ENCODE measurements around the gene LZIC.
A peak's percentile ranks its signal among the peaks of the same experiment; 100 is the strongest.

LZIC gene

DNA sequence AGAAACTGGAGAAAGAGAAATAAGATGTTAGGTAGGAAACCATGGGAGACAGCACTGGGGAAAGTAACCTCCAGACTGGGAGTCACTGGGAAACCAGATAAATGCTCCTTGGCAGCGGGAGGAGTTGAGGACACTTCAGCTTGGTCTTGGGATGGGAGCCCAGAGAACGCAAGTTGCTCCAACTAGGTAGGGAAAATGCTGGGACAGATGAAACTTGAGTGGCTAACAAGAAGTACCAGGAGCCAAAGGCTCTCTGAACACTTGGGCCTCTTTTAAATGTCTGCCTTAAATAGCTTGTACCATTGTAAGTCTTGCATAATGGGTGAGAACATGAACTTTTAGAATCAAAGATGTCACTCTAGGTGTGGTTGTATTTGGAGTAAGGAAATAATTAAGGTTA, 3.1 kb upstream of the LZIC start:
- no peak for ATAC-seq (ENCODE audit: insufficient read depth, low read depth)
- Histone ChIP-seq H3K27me3 (ENCODE audit: insufficient read depth, low read length, poor library complexity) (no peaks in the 10 kb centered on the region), H3K9me3 (ENCODE audit: insufficient read depth, low read length, severe bottlenecking) (no peaks in the 10 kb centered on the region), H2AFZ (ENCODE audit: low read depth, low read length) (no peak overlapping the region), H3K27ac (ENCODE audit: low read length) (no peak overlapping the region), H3K79me2 (ENCODE audit: insufficient read depth, low read length) (peaks cover 34% of the 10 kb centered on the region), H3K4me2 (ENCODE audit: insufficient read depth, low read length) (no peak overlapping the region), H3K4me1 (ENCODE audit: insufficient read depth, low read length) (peaks cover 30% of the 10 kb centered on the region), H3K9ac (ENCODE audit: low read depth, low read length) (no peak overlapping the region), H3K4me3 (ENCODE audit: low read depth in 1 of 2, low read length in 2 of 2) (no peak overlapping the region), H3K36me3 (ENCODE audit: insufficient read depth, low read length) (peaks cover 3% of the 10 kb centered on the region; the same call in 1 of the 2 replicates), H4K20me1 (ENCODE audit: insufficient read depth, low read length) (no peaks in the 10 kb centered on the region)
- no peak for TF ChIP-seq EZH2 (IDR thresholded peaks at IDR 0.05; ENCODE audit: borderline replicate concordance, low read depth, low read length, severe bottlenecking)
- no peak for TF ChIP-seq CTCF (IDR thresholded peaks at IDR 0.05; ENCODE audit: borderline replicate concordance, extremely low read depth, low read length, poor library complexity, severe bottlenecking)
- DNase-seq = no peak

DNA sequence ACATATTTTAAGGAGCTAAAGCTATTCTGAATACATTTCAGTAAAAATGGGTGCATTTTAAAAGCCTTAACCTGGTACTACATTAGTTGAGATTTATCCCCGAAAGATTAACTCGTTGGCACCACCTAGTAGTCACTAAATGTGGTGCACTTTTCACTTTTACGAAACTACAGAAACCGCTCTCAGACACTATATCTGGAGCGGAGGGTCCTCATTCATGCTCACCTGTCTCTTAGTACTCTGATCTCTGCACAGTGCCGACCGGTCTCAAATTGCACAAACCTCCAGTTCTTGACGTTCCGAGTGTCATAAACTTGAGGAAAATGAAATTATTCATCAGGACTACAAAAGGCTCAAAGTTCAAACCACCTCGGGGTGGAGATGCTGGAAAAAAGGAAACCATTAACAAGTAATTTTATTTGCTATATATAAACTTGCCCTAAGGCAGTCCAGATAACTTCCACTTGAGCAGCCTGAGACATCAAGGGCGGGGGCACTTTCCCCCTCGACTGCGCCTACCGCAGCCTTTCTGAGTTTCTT, 722 bp downstream of the LZIC start:
- no peaks in the 10 kb centered on the region for H3K27me3 ChIP-seq (ENCODE audit: insufficient read depth, low read length, poor library complexity)
- H3K9ac ChIP-seq (ENCODE audit: low read depth, low read length) = peak overlapping the region; percentile 85
- H3K4me3 ChIP-seq (ENCODE audit: low read depth in 1 of 2, low read length in 2 of 2) = peak overlapping the region; percentile 71 to 88
- peak overlapping the region; percentile 94 for H2AFZ ChIP-seq (ENCODE audit: low read depth, low read length)
- H4K20me1 ChIP-seq (ENCODE audit: insufficient read depth, low read length) = no peaks in the 10 kb centered on the region
- peaks cover 16% of the 10 kb centered on the region; the same call in 1 of the 2 replicates for H3K36me3 ChIP-seq (ENCODE audit: insufficient read depth, low read length)
- TF ChIP-seq CTCF (IDR thresholded peaks at IDR 0.05; ENCODE audit: borderline replicate concordance, extremely low read depth, low read length, poor library complexity, severe bottlenecking) = peak; percentile 66
- no peak for TF ChIP-seq EZH2 (IDR thresholded peaks at IDR 0.05; ENCODE audit: borderline replicate concordance, low read depth, low read length, severe bottlenecking)
- peak overlapping the region; percentile 86 for H3K27ac ChIP-seq (ENCODE audit: low read length)
- H3K79me2 ChIP-seq (ENCODE audit: insufficient read depth, low read length) = peaks cover 34% of the 10 kb centered on the region
- H3K9me3 ChIP-seq (ENCODE audit: insufficient read depth, low read length, severe bottlenecking) = no peaks in the 10 kb centered on the region
- DNase-seq = peak; percentile 45
- peak overlapping the region; percentile 87 for H3K4me2 ChIP-seq (ENCODE audit: insufficient read depth, low read length)
- H3K4me1 ChIP-seq (ENCODE audit: insufficient read depth, low read length) = peaks cover 31% of the 10 kb centered on the region
- peak; percentile 53 for ATAC-seq (ENCODE audit: insufficient read depth, low read depth)

GRCh38 chr1:9929431-9930385, 13.5 kb downstream of the LZIC start:
- TF ChIP-seq EZH2 (IDR thresholded peaks at IDR 0.05; ENCODE audit: borderline replicate concordance, low read depth, low read length, severe bottlenecking) (no peak), CTCF (IDR thresholded peaks at IDR 0.05; ENCODE audit: borderline replicate concordance, extremely low read depth, low read length, poor library complexity, severe bottlenecking) (no peak)
- H2AFZ ChIP-seq (ENCODE audit: low read depth, low read length) = no peak overlapping the region
- H3K79me2 ChIP-seq (ENCODE audit: insufficient read depth, low read length) = no peaks in the 10 kb centered on the region
- no peak overlapping the region for H3K9ac ChIP-seq (ENCODE audit: low read depth, low read length)
- no peak for ATAC-seq (ENCODE audit: insufficient read depth, low read depth)
- no peak overlapping the region for H3K27ac ChIP-seq (ENCODE audit: low read length)
- no peak for DNase-seq
- no peak overlapping the region for H3K4me3 ChIP-seq (ENCODE audit: low read depth in 1 of 2, low read length in 2 of 2)
- H3K4me1 ChIP-seq (ENCODE audit: insufficient read depth, low read length) = no peaks in the 10 kb centered on the region
- no peaks in the 10 kb centered on the region for H3K9me3 ChIP-seq (ENCODE audit: insufficient read depth, low read length, severe bottlenecking)
- H3K4me2 ChIP-seq (ENCODE audit: insufficient read depth, low read length) = no peak overlapping the region
- H3K27me3 ChIP-seq (ENCODE audit: insufficient read depth, low read length, poor library complexity) = no peaks in the 10 kb centered on the region
- peaks cover 54% of the 10 kb centered on the region for H3K36me3 ChIP-seq (ENCODE audit: insufficient read depth, low read length)
- H4K20me1 ChIP-seq (ENCODE audit: insufficient read depth, low read length) = no peaks in the 10 kb centered on the region

All from DND-41 (cell line).